Measurements from ENCODE around the gene LRMDA. TPM values are rescaled to one million over a fixed set of nuclear protein-coding genes. Genes with fewer than 3 reads are reported as not detected.

Gene LRMDA
- total RNA-seq, 1 donor from 2014 or later, result not detected

GRCh38 chr10:76015245-76015644 is 583.8 kb downstream of the LRMDA start:
- intact Hi-C loops (cut with micrococcal nuclease), result no loop called here

- intact Hi-C loops (cut with micrococcal nuclease), result no loop called here
Observed at GRCh38 chr10:76017026-76017732, 585.8 kb downstream of the LRMDA start.

DNA sequence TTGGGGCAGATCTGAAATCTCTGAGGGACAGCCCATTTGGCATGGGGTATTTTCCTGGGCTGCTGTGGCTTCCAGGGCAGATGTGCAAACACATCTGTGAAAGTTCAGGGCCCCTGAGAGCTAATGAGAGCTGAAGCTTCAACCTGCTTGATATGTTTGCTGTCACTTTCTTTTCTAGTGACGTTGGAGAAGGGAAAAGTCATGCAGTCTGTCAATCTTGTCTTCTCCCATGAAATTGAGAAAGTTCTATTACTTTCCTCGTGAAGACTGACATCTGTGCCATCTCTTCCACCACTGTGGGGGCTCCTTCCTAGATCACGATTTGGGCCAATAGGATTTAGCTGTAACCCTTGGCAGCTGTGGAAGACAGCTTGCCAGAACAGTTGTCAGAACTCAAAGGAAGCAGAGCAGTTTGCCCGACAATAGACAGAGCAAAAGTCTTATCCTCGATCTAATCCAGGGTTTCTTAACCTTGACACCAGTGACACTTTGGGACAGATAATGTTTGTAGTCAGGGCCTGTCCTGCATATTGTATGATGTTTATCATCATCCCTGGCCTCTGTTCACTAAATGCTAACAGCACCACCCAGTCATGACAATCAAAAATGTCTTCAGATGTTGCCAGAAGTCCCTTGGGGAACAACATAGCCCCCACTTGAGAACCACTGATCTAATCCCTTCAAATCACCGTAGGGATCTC is 586.5 kb downstream of the LRMDA start:
- intact Hi-C loops (cut with micrococcal nuclease), result no loop called here

DNA sequence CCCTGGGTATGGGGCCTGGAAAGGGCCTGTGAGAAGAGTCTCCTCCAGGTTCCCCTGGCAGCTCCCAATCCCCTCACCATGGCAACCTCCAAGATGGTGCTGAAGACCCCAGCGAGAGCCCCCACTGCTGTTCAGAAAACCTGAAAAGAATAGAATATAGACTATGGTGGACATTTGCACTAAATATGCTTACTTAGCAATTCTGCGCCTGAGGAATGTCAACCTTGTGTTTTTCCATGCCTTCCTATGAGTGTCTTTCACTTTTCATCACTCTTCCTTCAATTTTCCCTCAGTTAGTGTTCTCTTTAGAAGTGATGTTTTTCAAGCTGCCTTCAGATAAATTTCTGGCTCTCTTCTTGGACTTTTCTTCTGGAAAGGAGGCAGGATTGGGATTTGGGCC is 589.2 kb downstream of the LRMDA start:
- intact Hi-C loops (cut with micrococcal nuclease), result no loop called here

GRCh38 chr10:76021398-76021797 is 590.0 kb downstream of the LRMDA start:
- intact Hi-C loops (cut with micrococcal nuclease), result no loop called here

GRCh38 chr10:76022366-76022765 is 590.9 kb downstream of the LRMDA start:
- intact Hi-C loops (cut with micrococcal nuclease), result no loop called here

- intact Hi-C loops (cut with micrococcal nuclease), result no loop called here
Observed at GRCh38 chr10:76023007-76023406, 591.6 kb downstream of the LRMDA start.

DNA sequence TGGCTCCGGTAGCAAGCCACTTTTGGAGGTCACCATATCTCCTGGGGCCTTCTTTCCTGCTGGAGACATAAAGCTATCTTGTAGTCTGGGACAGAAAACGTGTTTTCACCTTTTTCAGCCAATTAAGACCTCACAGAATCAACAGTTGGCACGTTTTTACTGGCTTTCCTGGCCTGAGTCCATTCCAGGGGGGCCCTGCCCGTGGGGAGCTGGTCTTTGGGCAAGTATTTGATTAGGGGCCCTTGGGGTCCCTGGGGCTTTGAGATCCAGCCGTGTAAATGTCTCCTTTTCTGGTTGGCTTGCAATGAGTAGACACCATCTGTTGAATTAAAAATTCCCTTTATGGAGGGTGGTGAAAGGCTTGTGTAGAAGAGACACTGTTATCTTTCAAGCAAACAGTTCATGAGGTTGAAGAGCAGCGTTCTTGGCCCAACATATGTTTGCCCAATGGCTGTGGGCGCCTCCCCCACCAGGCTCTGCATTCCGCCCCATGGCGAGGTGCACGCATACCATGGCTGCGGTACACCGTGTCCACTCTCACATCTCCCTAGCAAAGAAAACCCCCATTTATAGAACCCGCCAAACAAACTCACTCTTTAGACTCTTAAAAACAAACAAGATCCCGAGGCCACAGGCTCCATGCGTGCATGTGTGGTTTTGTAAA is 593.2 kb downstream of the LRMDA start:
- intact Hi-C loops (cut with micrococcal nuclease), result no loop called here

GRCh38 chr10:76025124-76025477 is 593.7 kb downstream of the LRMDA start:
- intact Hi-C loops (cut with micrococcal nuclease), result no loop called here

DNA sequence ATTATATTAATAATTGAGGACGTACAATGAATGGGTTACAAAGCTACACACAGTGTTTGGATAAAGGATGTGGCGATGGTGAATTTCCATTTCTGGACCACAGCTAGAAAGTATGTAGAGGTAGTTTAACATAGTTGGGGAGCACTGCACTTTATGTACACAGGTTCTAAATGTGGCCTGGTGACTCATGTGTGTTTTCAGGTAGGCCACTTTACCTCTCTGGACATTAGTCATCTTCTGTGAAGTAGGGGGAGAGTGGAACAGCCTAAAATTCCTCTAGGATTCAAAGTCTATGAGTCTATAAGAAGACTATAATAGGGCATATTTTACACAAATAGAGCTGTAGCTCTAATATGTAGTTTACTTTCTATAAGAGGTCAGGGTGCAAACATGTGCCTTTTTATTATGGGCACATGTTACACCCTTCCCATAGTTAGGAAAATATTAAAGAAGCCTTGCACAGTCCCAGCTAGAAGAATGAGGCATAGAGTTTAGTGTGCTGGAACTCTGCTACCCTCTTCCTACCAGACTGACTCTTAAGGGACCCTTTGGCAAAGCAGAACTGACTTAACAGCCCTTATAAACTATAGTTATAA is 594.9 kb downstream of the LRMDA start:
- intact Hi-C loops (cut with micrococcal nuclease), result no loop called here

DNA sequence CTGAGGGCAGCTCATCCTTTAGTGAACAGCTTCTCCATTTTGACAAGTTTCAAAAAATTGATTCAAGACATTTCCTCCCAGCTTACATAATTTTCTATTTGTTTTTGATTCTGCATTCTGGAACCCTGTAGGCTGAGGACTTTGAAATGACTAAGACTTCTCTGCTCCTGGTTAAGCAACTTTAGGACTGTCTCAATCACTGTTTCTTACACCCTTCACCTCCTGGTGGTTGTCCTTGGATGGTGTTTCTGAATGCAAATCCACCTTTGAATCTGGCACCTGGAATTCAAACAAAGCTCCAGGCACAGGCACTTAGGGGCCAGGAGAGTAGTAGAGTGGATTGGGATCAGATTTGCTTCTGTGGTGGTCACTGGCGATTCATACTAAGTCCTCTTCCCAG is 595.5 kb downstream of the LRMDA start:
- intact Hi-C loops (cut with micrococcal nuclease), result no loop called here

GRCh38 chr10:76029782-76030181 is 598.4 kb downstream of the LRMDA start:
- intact Hi-C loops (cut with micrococcal nuclease), result no loop called here

GRCh38 chr10:76031099-76031498 is 599.7 kb downstream of the LRMDA start:
- intact Hi-C loops (cut with micrococcal nuclease), result no loop called here

GRCh38 chr10:76031769-76032699 is 600.6 kb downstream of the LRMDA start:
- intact Hi-C loops (cut with micrococcal nuclease), result no loop called here

DNA sequence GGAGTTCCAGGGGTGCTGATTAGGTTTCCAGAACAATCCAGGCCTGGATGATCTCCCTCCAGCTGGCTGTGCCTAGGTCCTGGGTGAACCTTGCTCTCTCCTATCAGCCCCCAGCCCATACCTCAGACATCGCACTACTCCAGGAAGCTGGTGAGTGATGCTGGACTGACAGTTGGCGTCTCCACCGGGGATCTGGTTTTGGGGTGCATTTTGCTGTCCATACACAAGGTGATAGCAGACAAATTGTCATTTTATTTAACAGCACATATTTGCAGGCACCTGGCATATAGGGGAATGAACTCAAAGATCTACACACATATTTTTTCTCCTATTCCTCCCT is 601.2 kb downstream of the LRMDA start:
- intact Hi-C loops (cut with micrococcal nuclease), result no loop called here

GRCh38 chr10:76033457-76034196 is 602.2 kb downstream of the LRMDA start:
- intact Hi-C loops (cut with micrococcal nuclease), result no loop called here

GRCh38 chr10:76034353-76035205 is 603.2 kb downstream of the LRMDA start:
- intact Hi-C loops (cut with micrococcal nuclease), result no loop called here

GRCh38 chr10:76035206-76036110 is 604.0 kb downstream of the LRMDA start:
- intact Hi-C loops (cut with micrococcal nuclease), result loop anchor here (1.0 kb wide), 1 partner anchor 635 kb away; no protein-coding TSS in a partner anchor

All from T-helper 1 cell treated with Interleukin-12 subunit alpha and Interleukin-12 subunit beta and Interleukin-4 antibody, amounts not matched to agents 30 ng/mL and 1 ng/mL, for 36 hours (primary cell).